Measurements from ENCODE around the gene TRAF3. TPM values are rescaled to one million over a fixed set of nuclear protein-coding genes. Genes with fewer than 3 reads are reported as not detected.

The TRAF3 gene
- total RNA-seq, 1 experiment from 2014 or later, result 11.2 TPM

GRCh38 chr14:102729825-102730224 is 47.4 kb upstream of the TRAF3 start:
- CTCF ChIA-PET, result no interaction called here
- ATAC-seq, result no peak
- Mint-ChIP-seq H3K27me3 (ENCODE audit: low read depth) (no peaks in the 10 kb centered on the region), H3K36me3 (peaks cover 32% of the 10 kb centered on the region), H3K4me1 (0 out of 2 replicates have a peak, but pooled peaks cover 2% of the 10 kb centered on the region), H3K4me3 (no peak overlapping the region), H3K27ac (no peak overlapping the region), H3K9me3 (no peaks in the 10 kb centered on the region)
- TF ChIP-seq KAT7 (CRISPR knock-in tag; IDR thresholded peaks at IDR 0.05; ENCODE audit: borderline replicate concordance), result no peak
- no peak for TF ChIP-seq CBFB (CRISPR knock-in tag; IDR thresholded peaks at IDR 0.05; ENCODE audit: low read depth)
- TF ChIP-seq, protein P1, sequence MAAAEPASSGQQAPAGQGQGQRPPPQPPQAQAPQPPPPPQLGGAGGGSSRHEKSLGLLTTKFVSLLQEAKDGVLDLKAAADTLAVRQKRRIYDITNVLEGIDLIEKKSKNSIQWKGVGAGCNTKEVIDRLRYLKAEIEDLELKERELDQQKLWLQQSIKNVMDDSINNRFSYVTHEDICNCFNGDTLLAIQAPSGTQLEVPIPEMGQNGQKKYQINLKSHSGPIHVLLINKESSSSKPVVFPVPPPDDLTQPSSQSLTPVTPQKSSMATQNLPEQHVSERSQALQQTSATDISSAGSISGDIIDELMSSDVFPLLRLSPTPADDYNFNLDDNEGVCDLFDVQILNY (CRISPR knock-in tag; IDR thresholded peaks at IDR 0.05), result no peak
- no peak for TF ChIP-seq PRDM15 (CRISPR knock-in tag; IDR thresholded peaks at IDR 0.05)
- TF ChIP-seq, protein P2, sequence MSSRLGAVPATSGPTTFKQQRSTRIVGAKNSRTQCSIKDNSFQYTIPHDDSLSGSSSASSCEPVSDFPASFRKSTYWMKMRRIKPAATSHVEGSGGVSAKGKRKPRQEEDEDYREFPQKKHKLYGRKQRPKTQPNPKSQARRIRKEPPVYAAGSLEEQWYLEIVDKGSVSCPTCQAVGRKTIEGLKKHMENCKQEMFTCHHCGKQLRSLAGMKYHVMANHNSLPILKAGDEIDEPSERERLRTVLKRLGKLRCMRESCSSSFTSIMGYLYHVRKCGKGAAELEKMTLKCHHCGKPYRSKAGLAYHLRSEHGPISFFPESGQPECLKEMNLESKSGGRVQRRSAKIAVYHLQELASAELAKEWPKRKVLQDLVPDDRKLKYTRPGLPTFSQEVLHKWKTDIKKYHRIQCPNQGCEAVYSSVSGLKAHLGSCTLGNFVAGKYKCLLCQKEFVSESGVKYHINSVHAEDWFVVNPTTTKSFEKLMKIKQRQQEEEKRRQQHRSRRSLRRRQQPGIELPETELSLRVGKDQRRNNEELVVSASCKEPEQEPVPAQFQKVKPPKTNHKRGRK (CRISPR knock-in tag; IDR thresholded peaks at IDR 0.05; ENCODE audit: borderline replicate concordance), result no peak
- no peak for TF ChIP-seq ETV6 (CRISPR knock-in tag; IDR thresholded peaks at IDR 0.05)
- TF ChIP-seq GRHL2 (CRISPR knock-in tag; IDR thresholded peaks at IDR 0.05; ENCODE audit: insufficient replicate concordance, severe bottlenecking), result no peak
- no peak for TF ChIP-seq ZNF317 (CRISPR knock-in tag; IDR thresholded peaks at IDR 0.05; ENCODE audit: borderline replicate concordance, low read depth)
- no peak for TF ChIP-seq PRRX2 (CRISPR knock-in tag; IDR thresholded peaks at IDR 0.05)
- no peak for TF ChIP-seq ATF3 (CRISPR knock-in tag; conservative IDR thresholded peaks at IDR 0.05)
- TF ChIP-seq, protein P3, sequence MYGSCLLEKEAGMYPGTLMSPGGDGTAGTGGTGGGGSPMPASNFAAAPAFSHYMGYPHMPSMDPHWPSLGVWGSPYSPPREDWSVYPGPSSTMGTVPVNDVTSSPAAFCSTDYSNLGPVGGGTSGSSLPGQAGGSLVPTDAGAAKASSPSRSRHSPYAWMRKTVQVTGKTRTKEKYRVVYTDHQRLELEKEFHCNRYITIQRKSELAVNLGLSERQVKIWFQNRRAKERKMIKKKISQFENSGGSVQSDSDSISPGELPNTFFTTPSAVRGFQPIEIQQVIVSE (CRISPR knock-in tag; IDR thresholded peaks at IDR 0.05; ENCODE audit: borderline replicate concordance), result no peak
- no peak for TF ChIP-seq EMX1 (CRISPR knock-in tag; IDR thresholded peaks at IDR 0.05)
- TF ChIP-seq ZBTB43 (CRISPR knock-in tag; IDR thresholded peaks at IDR 0.05), result no peak
- no peak for TF ChIP-seq SOX15 (CRISPR knock-in tag; IDR thresholded peaks at IDR 0.05)
- no peak for TF ChIP-seq TCF7 (CRISPR knock-in tag; IDR thresholded peaks at IDR 0.05; ENCODE audit: low read depth)
- TF ChIP-seq, protein P4, sequence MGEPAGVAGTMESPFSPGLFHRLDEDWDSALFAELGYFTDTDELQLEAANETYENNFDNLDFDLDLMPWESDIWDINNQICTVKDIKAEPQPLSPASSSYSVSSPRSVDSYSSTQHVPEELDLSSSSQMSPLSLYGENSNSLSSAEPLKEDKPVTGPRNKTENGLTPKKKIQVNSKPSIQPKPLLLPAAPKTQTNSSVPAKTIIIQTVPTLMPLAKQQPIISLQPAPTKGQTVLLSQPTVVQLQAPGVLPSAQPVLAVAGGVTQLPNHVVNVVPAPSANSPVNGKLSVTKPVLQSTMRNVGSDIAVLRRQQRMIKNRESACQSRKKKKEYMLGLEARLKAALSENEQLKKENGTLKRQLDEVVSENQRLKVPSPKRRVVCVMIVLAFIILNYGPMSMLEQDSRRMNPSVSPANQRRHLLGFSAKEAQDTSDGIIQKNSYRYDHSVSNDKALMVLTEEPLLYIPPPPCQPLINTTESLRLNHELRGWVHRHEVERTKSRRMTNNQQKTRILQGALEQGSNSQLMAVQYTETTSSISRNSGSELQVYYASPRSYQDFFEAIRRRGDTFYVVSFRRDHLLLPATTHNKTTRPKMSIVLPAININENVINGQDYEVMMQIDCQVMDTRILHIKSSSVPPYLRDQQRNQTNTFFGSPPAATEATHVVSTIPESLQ (CRISPR knock-in tag; IDR thresholded peaks at IDR 0.05), result no peak
- no peak for TF ChIP-seq ESRRA (CRISPR knock-in tag; IDR thresholded peaks at IDR 0.05; ENCODE audit: borderline replicate concordance)
- TF ChIP-seq ZNF423 (CRISPR knock-in tag; IDR thresholded peaks at IDR 0.05), result no peak
- POLR2A ChIA-PET, result no interaction called here
- no peak for DNase-seq (ENCODE audit: low spot score)

All from WTC11 (cell line).